ENCODE measurements around the gene FRMPD2.
"Not testable (repeated sequence)": the region's sequence is repeated elsewhere in the genome, so short reads cannot be mapped to it uniquely, and the experiment has no call there.

FRMPD2 gene

DNA sequence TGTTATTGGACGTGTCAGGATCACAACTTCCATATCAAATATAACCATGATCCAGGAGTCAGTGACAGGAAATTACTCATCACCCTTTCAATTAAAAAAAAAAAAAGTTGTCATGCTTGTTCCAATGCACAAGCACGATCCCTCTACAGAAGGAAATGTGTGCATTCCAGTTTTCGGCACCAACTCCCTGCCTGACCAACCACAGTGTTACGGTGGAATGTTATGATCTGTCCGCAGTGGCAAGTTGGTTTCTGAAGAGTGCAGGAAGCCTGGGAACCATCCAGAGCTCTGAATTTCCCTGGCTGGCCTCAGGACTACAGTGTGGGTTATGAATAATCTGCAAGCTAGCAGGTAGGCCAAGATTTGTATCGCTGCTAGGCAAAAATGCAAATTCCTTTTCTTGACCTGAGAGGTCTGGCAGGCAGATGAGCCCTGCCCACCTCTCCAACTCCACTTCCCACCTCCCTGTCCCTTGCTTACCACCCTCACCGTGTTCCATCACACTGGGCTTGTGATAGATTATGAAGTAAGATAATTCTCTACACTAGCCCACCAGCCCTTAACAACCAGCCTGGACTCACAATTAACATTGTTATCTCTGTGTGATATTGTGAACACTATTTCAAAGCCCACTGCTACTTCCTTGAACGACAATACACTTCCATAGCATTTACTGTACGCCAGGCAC lies 20.4 kb downstream of the FRMPD2 start:
- in situ Hi-C loops (cut with MboI; ENCODE audit: low sequenced_read_pairs): no loop called here
- no peak for DNase-seq (ENCODE audit: low spot score in 2 of 2)
- Histone ChIP-seq H3K9me3 (no peaks in the 10 kb centered on the region), H3K4me1 (no peaks in the 10 kb centered on the region), H3K36me3 (replicated peaks) (no peaks in the 10 kb centered on the region), H3K4me3 (no peak overlapping the region), H3K27me3 (ENCODE audit: low read depth) (no peaks in the 10 kb centered on the region)

DNA sequence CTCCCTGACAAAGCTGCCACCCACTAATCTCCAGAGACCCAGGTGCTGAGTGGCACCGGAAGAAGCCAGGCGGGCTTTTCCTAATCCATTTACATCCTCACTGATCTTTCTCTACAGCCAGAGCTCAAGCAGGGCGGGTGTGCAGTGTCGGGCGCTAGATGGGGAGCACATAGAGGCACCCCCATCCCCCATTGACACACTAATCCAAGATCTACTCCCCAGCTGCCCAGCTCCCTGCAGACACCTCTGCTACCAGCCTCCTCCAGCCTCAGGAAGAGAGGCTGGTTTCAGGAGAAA lies 22.2 kb downstream of the FRMPD2 start:
- Histone ChIP-seq H3K27me3 (ENCODE audit: low read depth) (no peaks in the 10 kb centered on the region), H3K9me3 (no peaks in the 10 kb centered on the region), H3K4me3 (no peak overlapping the region), H3K4me1 (no peaks in the 10 kb centered on the region), H3K36me3 (replicated peaks) (no peaks in the 10 kb centered on the region)
- in situ Hi-C loops (cut with MboI; ENCODE audit: low sequenced_read_pairs): no loop called here
- DNase-seq (ENCODE audit: low spot score in 2 of 2): no peak

DNA sequence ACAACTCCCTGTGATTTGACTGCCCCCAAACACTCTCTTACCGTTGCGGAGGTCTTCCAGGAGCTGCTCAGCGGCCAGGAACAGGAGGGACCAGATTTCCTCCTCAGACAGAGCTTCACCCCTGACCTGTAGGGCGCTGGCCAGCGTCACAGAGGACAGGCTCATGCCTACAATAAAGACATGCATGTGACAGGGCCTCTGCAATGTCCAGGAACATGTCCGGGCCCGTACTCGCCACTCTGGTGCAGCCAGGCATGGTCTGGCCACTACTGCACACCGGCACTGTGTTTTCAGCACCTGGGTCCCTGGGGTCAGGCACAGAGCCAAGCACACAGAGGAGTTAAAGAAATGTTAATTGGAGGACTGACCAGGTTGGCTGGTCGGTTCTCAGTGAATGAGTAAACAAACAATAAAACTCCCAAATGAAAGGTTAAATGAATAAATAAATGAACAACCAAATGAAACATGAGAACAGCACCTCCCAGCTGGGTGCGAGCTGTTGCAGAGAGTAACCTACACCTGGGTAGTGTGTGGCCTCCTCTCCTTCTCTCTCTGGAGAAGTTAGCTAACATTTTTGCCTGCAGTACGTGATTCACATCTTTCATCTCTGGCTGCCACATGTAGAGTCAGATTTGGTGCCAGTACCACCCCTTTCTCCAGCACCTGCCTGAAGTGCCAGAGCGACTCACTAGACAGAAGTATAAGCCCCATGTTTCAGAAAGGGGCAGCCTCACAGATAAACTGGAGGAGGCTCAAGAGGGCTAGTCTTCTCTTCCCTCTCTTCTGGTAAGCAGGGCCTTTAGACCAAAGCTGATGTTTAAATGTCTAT lies 22.8 kb downstream of the FRMPD2 start:
- Histone ChIP-seq H3K9me3 (no peaks in the 10 kb centered on the region), H3K4me1 (no peaks in the 10 kb centered on the region), H3K27me3 (ENCODE audit: low read depth) (no peaks in the 10 kb centered on the region), H3K36me3 (replicated peaks) (no peaks in the 10 kb centered on the region), H3K4me3 (no peak overlapping the region)
- in situ Hi-C loops (cut with MboI; ENCODE audit: low sequenced_read_pairs): no loop called here
- no peak for DNase-seq (ENCODE audit: low spot score in 2 of 2)

GRCh38 chr10:48251152-48251524 lies 23.4 kb downstream of the FRMPD2 start:
- no peaks in the 10 kb centered on the region for H3K9me3 ChIP-seq
- H3K4me3 ChIP-seq: no peak overlapping the region
- no peak for DNase-seq (ENCODE audit: low spot score in 2 of 2)
- H3K4me1 ChIP-seq: no peaks in the 10 kb centered on the region
- no peaks in the 10 kb centered on the region for H3K36me3 ChIP-seq (replicated peaks)
- no peaks in the 10 kb centered on the region for H3K27me3 ChIP-seq (ENCODE audit: low read depth)
- in situ Hi-C loops (cut with MboI; ENCODE audit: low sequenced_read_pairs): no loop called here

DNA sequence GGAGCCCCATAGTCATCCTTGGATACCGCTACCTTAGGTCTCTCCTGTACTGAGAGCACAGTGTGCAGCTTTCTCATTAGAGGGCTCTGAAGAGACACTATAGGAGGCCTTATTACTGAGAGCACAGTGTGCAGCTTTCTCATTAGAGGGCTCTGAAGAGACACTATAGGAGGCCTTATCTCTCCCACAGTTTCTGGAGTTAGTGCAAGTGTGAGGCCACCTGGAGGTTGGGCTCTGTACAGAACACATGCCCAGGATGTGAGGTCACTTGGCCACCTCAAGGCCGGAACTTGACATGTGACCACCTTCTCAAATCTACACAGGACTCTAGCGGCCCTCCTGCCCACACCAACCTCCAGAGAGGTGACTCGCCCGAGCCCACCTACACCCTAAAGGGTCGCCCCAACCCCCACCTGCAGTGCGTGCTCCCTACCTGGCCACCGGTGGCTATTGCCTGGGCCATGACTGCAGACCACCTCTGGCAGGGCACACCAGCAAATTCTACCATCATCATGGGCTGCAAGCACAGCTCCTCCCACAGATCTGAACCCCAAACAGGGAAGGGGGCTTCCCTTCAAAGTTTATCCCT lies 24.6 kb downstream of the FRMPD2 start:
- H3K4me1 ChIP-seq: no peaks in the 10 kb centered on the region
- no peaks in the 10 kb centered on the region for H3K27me3 ChIP-seq (ENCODE audit: low read depth)
- H3K9me3 ChIP-seq: no peaks in the 10 kb centered on the region
- in situ Hi-C loops (cut with MboI; ENCODE audit: low sequenced_read_pairs): loop anchor here (25.0 kb wide), 1 partner anchor 1713 kb away; no protein-coding TSS in a partner anchor
- no peaks in the 10 kb centered on the region for H3K36me3 ChIP-seq (replicated peaks)
- no peak for DNase-seq (ENCODE audit: low spot score in 2 of 2)
- H3K4me3 ChIP-seq: no peak overlapping the region

- Histone ChIP-seq H3K4me3 (no peak overlapping the region), H3K9me3 (no peaks in the 10 kb centered on the region), H3K27me3 (ENCODE audit: low read depth) (no peaks in the 10 kb centered on the region), H3K36me3 (replicated peaks) (no peaks in the 10 kb centered on the region), H3K4me1 (no peaks in the 10 kb centered on the region)
- in situ Hi-C loops (cut with MboI; ENCODE audit: low sequenced_read_pairs): loop anchor here (25.0 kb wide), 1 partner anchor 1712 kb away; no protein-coding TSS in a partner anchor
- no peak for DNase-seq (ENCODE audit: low spot score in 2 of 2)
These were observed 25.3 kb downstream of the FRMPD2 start for GRCh38 chr10:48249004-48249762.

- H3K27me3 ChIP-seq (ENCODE audit: low read depth): no peaks in the 10 kb centered on the region
- no peak for DNase-seq (ENCODE audit: low spot score in 2 of 2)
- H3K36me3 ChIP-seq (replicated peaks): no peaks in the 10 kb centered on the region
- in situ Hi-C loops (cut with MboI; ENCODE audit: low sequenced_read_pairs): loop anchor here (25.0 kb wide), 1 partner anchor 1711 kb away; no protein-coding TSS in a partner anchor
- H3K9me3 ChIP-seq: no peaks in the 10 kb centered on the region
- H3K4me1 ChIP-seq: no peaks in the 10 kb centered on the region
- H3K4me3 ChIP-seq: no peak overlapping the region
These were observed 26.0 kb downstream of the FRMPD2 start for GRCh38 chr10:48248462-48248861.

DNA sequence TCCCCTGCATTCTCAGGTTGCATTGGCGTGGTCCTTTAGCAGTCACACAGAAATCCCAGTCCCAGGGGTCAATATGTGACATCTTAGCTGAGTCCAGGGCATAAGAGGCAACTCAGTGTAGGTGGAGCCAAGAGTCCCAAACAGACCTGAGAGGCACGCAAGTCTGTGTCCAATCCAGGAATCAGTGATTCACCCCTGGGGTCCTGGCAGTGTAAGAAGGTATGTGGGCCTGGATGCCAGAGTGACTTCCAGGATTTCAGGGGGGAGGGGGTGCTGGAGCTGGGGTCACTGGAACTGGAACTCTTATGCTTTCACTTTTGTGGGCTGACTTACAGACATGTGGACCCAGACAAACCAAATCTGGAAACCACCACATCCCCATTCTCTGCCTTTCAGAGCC lies 26.8 kb downstream of the FRMPD2 start:
- DNase-seq (ENCODE audit: low spot score in 2 of 2): no peak
- no peak overlapping the region for H3K4me3 ChIP-seq

GRCh38 chr10:48246501-48246900 lies 28.0 kb downstream of the FRMPD2 start:
- Histone ChIP-seq H3K36me3 (replicated peaks) (no peaks in the 10 kb centered on the region), H3K27me3 (ENCODE audit: low read depth) (no peaks in the 10 kb centered on the region), H3K9me3 (no peaks in the 10 kb centered on the region), H3K4me3 (no peak overlapping the region), H3K4me1 (no peaks in the 10 kb centered on the region)
- in situ Hi-C loops (cut with MboI; ENCODE audit: low sequenced_read_pairs): loop anchor here (25.0 kb wide), 1 partner anchor 1709 kb away; no protein-coding TSS in a partner anchor
- no peak for DNase-seq (ENCODE audit: low spot score in 2 of 2)

More for the DNA sequence above, 26.8 kb downstream of the FRMPD2 start:
- H3K27me3 ChIP-seq (ENCODE audit: low read depth): no peaks in the 10 kb centered on the region
- no peaks in the 10 kb centered on the region for H3K9me3 ChIP-seq
- H3K36me3 ChIP-seq (replicated peaks): no peaks in the 10 kb centered on the region
- no peaks in the 10 kb centered on the region for H3K4me1 ChIP-seq
- in situ Hi-C loops (cut with MboI; ENCODE audit: low sequenced_read_pairs): loop anchor here (25.0 kb wide), 1 partner anchor 1710 kb away; no protein-coding TSS in a partner anchor

- in situ Hi-C loops (cut with MboI; ENCODE audit: low sequenced_read_pairs): loop anchor here (25.0 kb wide), 1 partner anchor 1709 kb away; no protein-coding TSS in a partner anchor
- Histone ChIP-seq H3K36me3 (replicated peaks) (no peaks in the 10 kb centered on the region), H3K9me3 (no peaks in the 10 kb centered on the region), H3K27me3 (ENCODE audit: low read depth) (no peaks in the 10 kb centered on the region), H3K4me1 (no peaks in the 10 kb centered on the region), H3K4me3 (no peak overlapping the region)
- no peak for DNase-seq (ENCODE audit: low spot score in 2 of 2)
These were observed 28.5 kb downstream of the FRMPD2 start for GRCh38 chr10:48245977-48246376.

GRCh38 chr10:48243921-48244320 lies 30.6 kb downstream of the FRMPD2 start:
- H3K36me3 ChIP-seq (replicated peaks); H3K9me3 ChIP-seq; H3K4me1 ChIP-seq; H3K4me3 ChIP-seq; H3K27me3 ChIP-seq (ENCODE audit: low read depth); DNase-seq (ENCODE audit: low spot score in 2 of 2): not testable (repeated sequence)
- in situ Hi-C loops (cut with MboI; ENCODE audit: low sequenced_read_pairs): loop anchor here (25.0 kb wide), 1 partner anchor 1707 kb away; no protein-coding TSS in a partner anchor

DNA sequence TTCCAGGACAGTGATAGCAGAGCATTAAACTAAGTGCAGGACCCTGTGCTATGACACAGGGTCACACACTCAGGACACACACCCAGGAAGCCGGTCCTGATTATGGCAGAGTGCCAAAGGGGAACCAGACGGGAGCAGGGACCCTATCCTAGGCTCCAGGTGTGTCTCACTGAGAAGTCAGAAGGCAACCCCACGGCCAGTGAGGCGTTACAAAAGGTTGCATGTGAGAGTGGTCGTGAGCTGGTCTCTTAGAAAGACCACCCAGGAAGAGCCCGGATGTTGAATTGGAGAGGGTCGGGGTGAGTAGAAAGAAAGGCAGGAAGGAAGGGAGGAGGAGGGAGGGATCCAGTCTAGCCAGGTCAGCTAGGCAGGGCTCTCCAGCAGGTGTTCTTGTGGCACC lies 31.0 kb downstream of the FRMPD2 start:
- H3K36me3 ChIP-seq (replicated peaks): no peaks in the 10 kb centered on the region
- in situ Hi-C loops (cut with MboI; ENCODE audit: low sequenced_read_pairs): loop anchor here (25.0 kb wide), 1 partner anchor 1706 kb away; no protein-coding TSS in a partner anchor
- no peaks in the 10 kb centered on the region for H3K4me1 ChIP-seq
- no peaks in the 10 kb centered on the region for H3K9me3 ChIP-seq
- H3K27me3 ChIP-seq (ENCODE audit: low read depth): no peaks in the 10 kb centered on the region
- no peak for DNase-seq (ENCODE audit: low spot score in 2 of 2)
- no peak overlapping the region for H3K4me3 ChIP-seq

GRCh38 chr10:48242171-48242904 lies 32.2 kb downstream of the FRMPD2 start:
- Histone ChIP-seq H3K27me3 (ENCODE audit: low read depth) (no peaks in the 10 kb centered on the region), H3K36me3 (replicated peaks) (no peaks in the 10 kb centered on the region), H3K9me3 (no peaks in the 10 kb centered on the region), H3K4me3 (no peak overlapping the region), H3K4me1 (no peaks in the 10 kb centered on the region)
- DNase-seq (ENCODE audit: low spot score in 2 of 2): no peak
- in situ Hi-C loops (cut with MboI; ENCODE audit: low sequenced_read_pairs): loop anchor here (25.0 kb wide), 1 partner anchor 1705 kb away; no protein-coding TSS in a partner anchor

Data from HAP-1 (cell line).